Endothelial cell of umbilical vein (primary cell): ENCODE results near the gene PBXIP1. TPM values are rescaled to one million over a fixed set of nuclear protein-coding genes. Genes with fewer than 3 reads are reported as not detected.

Experiments
- BruUV-seq: library from RNA; stranded (reverse); fragments of 400-500 nt; replicated peaks from 2 replicates; lab custom pipeline; 2021; lab: Mats Ljungman, UMichigan
- CTCF ChIA-PET: fragments of 300-600, 350-600 bp; sonication (Branson Sonifier 250); formaldehyde crosslinking; loops from one replicate; lab custom pipeline; 2021; ENCODE audit warnings: antibody characterized with exemption, inconsistent platforms; lab: Charles Lee
- POLR2A ChIA-PET: fragments of 300-600, 350-600 bp; sonication (Branson Sonifier 250); formaldehyde crosslinking; loops from one replicate; lab custom pipeline; 2021; ENCODE audit warnings: antibody characterized with exemption, inconsistent platforms; lab: Charles Lee
- DNase-seq: peaks from one replicate; pipeline ENCODE4 v3.0.0-alpha.2; 2011; ENCODE audit warnings: low read depth, low spot score
- FAIRE-seq: peaks from 2 replicates; lab custom pipeline; 2011; peaks lifted over from hg19 to GRCh38; lab: Jason Lieb, UNC
- H2AFZ ChIP-seq: 2 replicates; pipeline ENCODE4 v1.6.0; 2012; ENCODE audit warnings: low read depth, low read length, control low read depth, inconsistent platforms
- H3K27ac ChIP-seq: 2 replicates; pipeline ENCODE4 v1.5.1; 2011; ENCODE audit warnings: low read depth, mild to moderate bottlenecking, control low read depth, low read length, moderate library complexity; ENCODE audit not compliant: insufficient read depth
- H3K27me3 ChIP-seq, 2 experiments: 2 replicates each; pipeline versions ENCODE4 v1.6.0 to v1.6.1; 2011; ENCODE audit warnings: low read length in 2 of 2, mixed read lengths in 1 of 2; ENCODE audit not compliant: control insufficient read depth in 2 of 2, insufficient read depth in 2 of 2
- H3K36me3 ChIP-seq, 2 experiments: 2 replicates in 1 of 2; 3 replicates in 1 of 2; pipeline ENCODE4 v1.5.1; 2011; ENCODE audit warnings: low read length in 2 of 2, mild to moderate bottlenecking in 1 of 2, moderate library complexity in 1 of 2; ENCODE audit not compliant: control insufficient read depth in 2 of 2, insufficient read depth in 2 of 2; ENCODE audit errors: extremely low read depth in 1 of 2
- H3K4me1 ChIP-seq: 3 replicates; pipeline ENCODE4 v1.5.1; 2011; ENCODE audit warnings: mild to moderate bottlenecking, low read length; ENCODE audit not compliant: control insufficient read depth, insufficient read depth; ENCODE audit errors: extremely low read depth
- H3K4me2 ChIP-seq: 2 replicates; pipeline ENCODE4 v1.6.1; 2011; ENCODE audit warnings: low read length, control low read depth, mixed read lengths; ENCODE audit not compliant: insufficient read depth
- H3K4me3 ChIP-seq, 3 experiments: fragments of 200-600 bp in 1 of 3; sonication (generic), shearing (Covaris generic) in 1 of 3; replicated peaks in 1 of 3; 2 replicates each; pipeline ENCODE4 v1.5.1; 2011 to 2016; ENCODE audit warnings: control low read depth in 3 of 3, low read length in 3 of 3, mild to moderate bottlenecking in 2 of 3, inconsistent platforms in 1 of 3, low read depth in 1 of 3, moderate library complexity in 1 of 3; ENCODE audit not compliant: insufficient read depth in 1 of 3
- H3K79me2 ChIP-seq: 2 replicates; pipeline ENCODE4 v1.6.0; 2012; ENCODE audit warnings: low read length, inconsistent platforms; ENCODE audit not compliant: control insufficient read depth, insufficient read depth
- H3K9ac ChIP-seq: replicated peaks from 2 replicates; pipeline ENCODE3; 2011; ENCODE audit warnings: low read length, control low read depth; ENCODE audit not compliant: insufficient read depth; ENCODE audit errors: extremely low read depth
- H3K9me1 ChIP-seq: replicated peaks from 3 replicates; pipeline ENCODE4 v1.6.0; 2011; ENCODE audit warnings: mild to moderate bottlenecking, low read length; ENCODE audit not compliant: control insufficient read depth, insufficient read depth; ENCODE audit errors: extremely low read depth
- H3K9me3 ChIP-seq: replicated peaks from 2 replicates; pipeline ENCODE4 v1.5.1; 2012; ENCODE audit warnings: low read length, inconsistent platforms; ENCODE audit not compliant: control insufficient read depth, insufficient read depth
- H4K20me1 ChIP-seq: replicated peaks from 2 replicates; pipeline ENCODE3; 2011; ENCODE audit warnings: mild to moderate bottlenecking, low read length; ENCODE audit not compliant: control insufficient read depth, insufficient read depth; ENCODE audit errors: extremely low read depth
- EZH2 ChIP-seq: IDR thresholded peaks from 2 replicates; pipeline ENCODE4 v1.6.1; 2012; ENCODE audit warnings: borderline replicate concordance, low read depth, mild to moderate bottlenecking, moderate library complexity, low read length, inconsistent platforms; ENCODE audit not compliant: severe bottlenecking
- FOS ChIP-seq: IDR thresholded peaks from 2 replicates; pipeline ENCODE4 v1.6.1; 2011; ENCODE audit warnings: mild to moderate bottlenecking, low read length, moderate library complexity, borderline replicate concordance; ENCODE audit not compliant: insufficient read depth
- GATA2 ChIP-seq: IDR thresholded peaks from 2 replicates; pipeline ENCODE4 v1.7.0; 2011; ENCODE audit warnings: low read depth, mild to moderate bottlenecking, moderate library complexity, mixed read lengths, low read length; ENCODE audit not compliant: insufficient read length, insufficient read depth
- JUN ChIP-seq: IDR thresholded peaks from 2 replicates; pipeline ENCODE4 v1.6.1; 2011; ENCODE audit warnings: borderline replicate concordance, low read depth; ENCODE audit not compliant: insufficient read length, insufficient read depth
- MYC ChIP-seq: IDR thresholded peaks from one replicate; pipeline ENCODE4 v1.6.1; 2011; ENCODE audit warnings: mild to moderate bottlenecking, low read depth, low read length
- POLR2A ChIP-seq: IDR thresholded peaks from 2 replicates; pipeline ENCODE4 v1.6.1; 2012; ENCODE audit warnings: low read depth, mild to moderate bottlenecking, control low read depth, low read length
- POLR2AphosphoS5 ChIP-seq: IDR thresholded peaks from 2 replicates; pipeline ENCODE4 v1.6.1; 2012; ENCODE audit warnings: low read depth, mild to moderate bottlenecking, control low read depth, low read length, moderate library complexity; ENCODE audit not compliant: insufficient read depth
- dilution Hi-C: fragments of 300-500 bp; cut with MboI; formaldehyde crosslinking; loops from one replicate; pipeline ENCODE4 v1.15.0; 2019; ENCODE audit warnings: low sequenced_read_pairs; ENCODE audit not compliant: extremely low pct_ligation_motif_present
- intact Hi-C: fragments of 100-400 bp; cut with micrococcal nuclease; formaldehyde crosslinking; loops from one replicate; pipeline ENCODE4 v1.10.0; 2022
- polyA plus RNA-seq, 4 experiments: library from polyadenylated mRNA; depleted of rRNA in 3 of 4; stranded (reverse) in 3 of 4; unstranded in 1 of 4; fragments of >200 nt; gene quantifications; 2 replicates each; pipeline versions ENCODE4 v1.2.1 to v1.2.3, GENCODE V29; 2011 to 2012; ENCODE audit warnings: missing spikeins in 1 of 4
- total RNA-seq: library from RNA; stranded (reverse); gene quantifications from 2 replicates; pipeline ENCODE4 v1.2.3, GENCODE V29; 2021
- TF ChIP-seq, protein P1 (sequence below), 2 donors: IDR thresholded peaks; 1 replicate in 1 of 2; 2 replicates in 1 of 2; pipeline ENCODE4 v1.5.1; 2011; ENCODE audit warnings: low read length in 2 of 2, mild to moderate bottlenecking in 2 of 2, moderate library complexity in 2 of 2, control low read depth in 1 of 2, inconsistent platforms in 1 of 2, low read depth in 1 of 2; ENCODE audit not compliant: insufficient read depth in 1 of 2; ENCODE audit errors: extremely low read depth in 1 of 2
- TF ChIP-seq, protein P2 (sequence below): IDR thresholded peaks from 2 replicates; pipeline ENCODE4 v1.6.1; 2011; ENCODE audit not compliant: insufficient read depth, insufficient read length

Gene PBXIP1
- total and polyA plus RNA-seq, 2 donors (not counting 3 experiments of a cell fraction or from before 2014, with no cell fraction given) = 49.4 to 54.7 TPM

DNA sequence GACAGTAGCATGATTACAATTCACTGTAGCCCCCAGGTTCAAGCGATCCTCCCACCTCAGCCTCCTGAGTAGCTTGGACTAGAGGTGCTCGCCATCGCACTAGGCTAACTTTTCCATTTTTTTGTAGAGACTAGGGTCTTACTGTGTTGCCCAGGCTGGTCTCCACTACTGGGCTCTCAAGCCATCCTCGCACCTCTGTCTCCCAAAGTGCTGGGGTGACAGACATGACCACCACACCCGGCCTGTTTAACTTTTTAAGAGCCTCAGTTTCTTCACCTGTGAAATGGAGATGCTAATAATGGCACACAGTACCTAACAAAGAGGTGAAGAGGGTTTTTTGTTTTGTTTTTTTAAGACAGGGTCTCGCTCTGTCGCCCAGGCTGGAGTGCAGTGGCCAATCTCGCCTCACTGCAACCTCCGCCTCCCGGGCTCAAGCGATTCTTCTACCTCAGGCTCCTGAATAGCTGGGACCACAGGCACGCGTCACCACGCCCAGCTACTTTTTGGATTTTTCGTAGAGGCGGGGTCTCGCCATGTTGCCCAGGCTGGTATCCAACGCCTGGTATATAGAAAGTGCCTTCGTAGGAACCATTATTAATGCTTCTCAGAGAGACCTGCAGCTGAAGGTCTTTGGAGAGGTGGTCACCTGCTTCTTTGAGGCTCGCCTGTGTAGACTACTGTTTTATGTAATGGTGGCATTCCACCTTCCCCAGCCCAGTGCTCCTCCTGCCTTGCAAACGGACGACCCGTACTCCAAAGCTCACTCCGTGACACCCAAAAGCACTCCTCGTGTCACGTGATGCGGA lies 19.9 kb downstream of the PBXIP1 start:
- CTCF ChIA-PET = interaction anchor here (0.8 to 2.6 kb wide), 23 partner anchors 10 to 376 kb away, joined by 3 to 18 read pairs (median 4); partner anchors contain the start of genes ADAM15, LENEP, PBXIP1 and PYGO2
- H3K4me3 ChIP-seq = peak overlapping the region; percentile 3 to 79 (median 55)
- DNase-seq = no peak

More for the DNA sequence above, 19.9 kb downstream of the PBXIP1 start:
- Histone ChIP-seq H3K9me1 (no peaks in the 10 kb centered on the region), H3K4me1 (peaks cover 8% of the 10 kb centered on the region), H3K79me2 (no peaks in the 10 kb centered on the region), H3K27me3 (no peaks in the 10 kb centered on the region), H3K4me2 (peak overlapping the region; percentile 74), H3K9ac (peak overlapping the region; percentile 89), H3K9me3 (no peaks in the 10 kb centered on the region), H2AFZ (peak overlapping the region; percentile 76), H3K36me3 (no peaks in the 10 kb centered on the region), H4K20me1 (no peaks in the 10 kb centered on the region), H3K27ac (peak overlapping the region; percentile 92)
- BruUV-seq = no TSS peak
- POLR2A ChIA-PET = interaction anchor here (0.8 to 0.9 kb wide), 2 partner anchors 20 to 51 kb away, joined by 3 to 6 read pairs; partner anchors contain the start of gene PBXIP1
- TF ChIP-seq POLR2AphosphoS5 (no peak), MYC (no peak), EZH2 (no peak), GATA2 (no peak), POLR2A (no peak), JUN (no peak), FOS (no peak)
- TF ChIP-seq, protein P1, sequence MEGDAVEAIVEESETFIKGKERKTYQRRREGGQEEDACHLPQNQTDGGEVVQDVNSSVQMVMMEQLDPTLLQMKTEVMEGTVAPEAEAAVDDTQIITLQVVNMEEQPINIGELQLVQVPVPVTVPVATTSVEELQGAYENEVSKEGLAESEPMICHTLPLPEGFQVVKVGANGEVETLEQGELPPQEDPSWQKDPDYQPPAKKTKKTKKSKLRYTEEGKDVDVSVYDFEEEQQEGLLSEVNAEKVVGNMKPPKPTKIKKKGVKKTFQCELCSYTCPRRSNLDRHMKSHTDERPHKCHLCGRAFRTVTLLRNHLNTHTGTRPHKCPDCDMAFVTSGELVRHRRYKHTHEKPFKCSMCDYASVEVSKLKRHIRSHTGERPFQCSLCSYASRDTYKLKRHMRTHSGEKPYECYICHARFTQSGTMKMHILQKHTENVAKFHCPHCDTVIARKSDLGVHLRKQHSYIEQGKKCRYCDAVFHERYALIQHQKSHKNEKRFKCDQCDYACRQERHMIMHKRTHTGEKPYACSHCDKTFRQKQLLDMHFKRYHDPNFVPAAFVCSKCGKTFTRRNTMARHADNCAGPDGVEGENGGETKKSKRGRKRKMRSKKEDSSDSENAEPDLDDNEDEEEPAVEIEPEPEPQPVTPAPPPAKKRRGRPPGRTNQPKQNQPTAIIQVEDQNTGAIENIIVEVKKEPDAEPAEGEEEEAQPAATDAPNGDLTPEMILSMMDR (IDR thresholded peaks at IDR 0.05; ENCODE audit: extremely low read depth in 1 of 2, insufficient read depth in 1 of 2, low read depth in 1 of 2, low read length in 2 of 2) = no peak
- TF ChIP-seq, protein P2, sequence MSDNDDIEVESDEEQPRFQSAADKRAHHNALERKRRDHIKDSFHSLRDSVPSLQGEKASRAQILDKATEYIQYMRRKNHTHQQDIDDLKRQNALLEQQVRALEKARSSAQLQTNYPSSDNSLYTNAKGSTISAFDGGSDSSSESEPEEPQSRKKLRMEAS = no peak
- no peak for FAIRE-seq
- dilution Hi-C loops = no loop called here
- intact Hi-C loops = loop anchor here (1.0 to 2.0 kb wide), 3 partner anchors 19 to 377 kb away; partner anchors contain the start of gene UBE2Q1
